OCI-M2 (cell line): ENCODE measurements around the gene PAGE5.

Experiments
- DNase-seq: peaks from one replicate; lab custom pipeline; 2025; ENCODE audit not compliant: unreplicated experiment; lab: John Stamatoyannopoulos, UW

PAGE5 gene

GRCh38 chrX:55220119-55220794 lies at the start of gene PAGE5:
PAGE5 (plus strand) TSS chrX:55220346; CDS start chrX:55221383, 1,037 bp downstream.
- no peak for DNase-seq

GRCh38 chrX:55187281-55187680 lies 32.9 kb upstream of the PAGE5 start:
- DNase-seq: no peak

- DNase-seq: no peak
Observed at GRCh38 chrX:55196688-55197087, 23.5 kb upstream of the PAGE5 start.

- no peak for DNase-seq
Observed at GRCh38 chrX:55201930-55202579, 18.1 kb upstream of the PAGE5 start.

GRCh38 chrX:55206162-55206941 lies 13.8 kb upstream of the PAGE5 start:
- DNase-seq: no peak

GRCh38 chrX:55210931-55211677 lies 9.0 kb upstream of the PAGE5 start:
- DNase-seq: no peak

GRCh38 chrX:55213381-55213780 lies 6.8 kb upstream of the PAGE5 start:
- no peak for DNase-seq

- DNase-seq: no peak
Observed at GRCh38 chrX:55240788-55241340, 20.7 kb downstream of the PAGE5 start.

GRCh38 chrX:55253528-55253927 lies 33.4 kb downstream of the PAGE5 start:
- no peak for DNase-seq

GRCh38 chrX:55260806-55261205 lies 40.7 kb downstream of the PAGE5 start:
- no peak for DNase-seq

- DNase-seq: no peak
Observed at GRCh38 chrX:55264816-55265215, 44.7 kb downstream of the PAGE5 start, which contains the start of gene PAGE3. PAGE3 (minus strand) TSS chrX:55264916; CDS start chrX:55263903, 1,013 bp downstream.
